ENCODE measurements around the gene PSME3IP1.

- TF ChIP-seq CTCF (IDR thresholded peaks at IDR 0.05) (no peak), POLR2A (IDR thresholded peaks at IDR 0.05) (no peak)
Measured at GRCh38 chr16:57140931-57141668, 44.7 kb downstream of the PSME3IP1 start.
